Fibroblast of the aortic adventitia (primary cell): Measurements from ENCODE around the gene IFNA1. TPM values are rescaled to one million over a fixed set of nuclear protein-coding genes. Genes with fewer than 3 reads are reported as not detected.

Source experiments
- DNase-seq: peaks from one replicate; pipeline ENCODE4 v3.0.0-alpha.2; 2010; ENCODE audit warnings: low read depth
- H3K4me3 ChIP-seq: 2 replicates; pipeline ENCODE4 v1.5.1; 2011; ENCODE audit warnings: low read depth, mild to moderate bottlenecking, control low read depth, low read length, moderate library complexity
- total RNA-seq: library from RNA; depleted of rRNA; stranded (reverse); fragments of >200 nt; gene quantifications from 2 replicates; pipeline ENCODE4 v1.2.3, GENCODE V29; 2012; ENCODE audit warnings: low replicate concordance
- TF ChIP-seq, protein P1 (sequence below): IDR thresholded peaks from 2 replicates; pipeline ENCODE4 v1.5.1; 2011; ENCODE audit warnings: mild to moderate bottlenecking, low read length, control low read depth, inconsistent platforms; ENCODE audit not compliant: insufficient read depth

IFNA1 gene
- total RNA-seq, 1 donor: not detected

DNA sequence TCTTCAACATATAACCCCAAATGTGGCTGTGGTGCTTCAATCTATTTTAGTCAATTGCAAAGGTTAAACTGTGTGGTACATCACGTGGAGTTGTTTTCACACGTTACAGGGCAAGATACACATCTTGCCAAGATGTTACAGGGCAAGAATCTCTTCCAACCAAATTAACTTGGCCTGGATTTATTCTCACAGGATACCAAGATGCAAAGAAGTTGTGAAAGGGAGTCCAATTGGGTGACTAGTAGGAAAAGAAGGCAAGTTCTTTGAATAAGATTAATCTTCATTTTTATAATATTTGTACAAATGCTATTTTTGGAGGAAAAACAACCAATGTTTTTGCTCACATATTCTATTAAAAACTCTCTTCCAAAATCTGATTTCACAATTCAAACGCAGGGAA is 36.1 kb upstream of the IFNA1 start:
- peak; percentile 17 for DNase-seq
- no peak overlapping the region for H3K4me3 ChIP-seq
- TF ChIP-seq, protein P1, sequence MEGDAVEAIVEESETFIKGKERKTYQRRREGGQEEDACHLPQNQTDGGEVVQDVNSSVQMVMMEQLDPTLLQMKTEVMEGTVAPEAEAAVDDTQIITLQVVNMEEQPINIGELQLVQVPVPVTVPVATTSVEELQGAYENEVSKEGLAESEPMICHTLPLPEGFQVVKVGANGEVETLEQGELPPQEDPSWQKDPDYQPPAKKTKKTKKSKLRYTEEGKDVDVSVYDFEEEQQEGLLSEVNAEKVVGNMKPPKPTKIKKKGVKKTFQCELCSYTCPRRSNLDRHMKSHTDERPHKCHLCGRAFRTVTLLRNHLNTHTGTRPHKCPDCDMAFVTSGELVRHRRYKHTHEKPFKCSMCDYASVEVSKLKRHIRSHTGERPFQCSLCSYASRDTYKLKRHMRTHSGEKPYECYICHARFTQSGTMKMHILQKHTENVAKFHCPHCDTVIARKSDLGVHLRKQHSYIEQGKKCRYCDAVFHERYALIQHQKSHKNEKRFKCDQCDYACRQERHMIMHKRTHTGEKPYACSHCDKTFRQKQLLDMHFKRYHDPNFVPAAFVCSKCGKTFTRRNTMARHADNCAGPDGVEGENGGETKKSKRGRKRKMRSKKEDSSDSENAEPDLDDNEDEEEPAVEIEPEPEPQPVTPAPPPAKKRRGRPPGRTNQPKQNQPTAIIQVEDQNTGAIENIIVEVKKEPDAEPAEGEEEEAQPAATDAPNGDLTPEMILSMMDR: no peak

DNA sequence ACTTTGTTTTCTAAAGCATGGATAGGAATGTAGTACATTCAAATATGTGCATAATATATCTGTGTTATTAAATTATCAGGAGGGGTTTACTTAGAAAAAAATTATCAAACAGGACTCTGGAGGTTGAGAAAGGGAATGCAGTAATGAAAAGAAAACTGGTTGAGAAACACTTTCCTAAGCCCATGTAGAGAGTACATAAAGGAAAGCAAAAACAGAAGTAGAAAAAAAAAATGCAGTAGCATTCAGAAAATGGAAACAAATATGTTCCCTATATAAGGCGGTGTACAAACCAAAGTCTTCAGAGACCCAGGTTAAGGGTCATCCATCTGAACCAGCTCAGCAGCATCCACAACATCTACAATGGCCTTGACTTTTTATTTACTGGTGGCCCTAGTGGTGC is 31.4 kb upstream of the IFNA1 start, which contains the start of gene IFNA8:
Gene IFNA8 (plus strand): TSS at position 301 of the 400 bp plus-strand sequence. CDS start 60 bp downstream, at position 361.
- H3K4me3 ChIP-seq: no peak within 1 kb of the TSS
- TF ChIP-seq, protein P1: no peak
- DNase-seq: no peak

DNA sequence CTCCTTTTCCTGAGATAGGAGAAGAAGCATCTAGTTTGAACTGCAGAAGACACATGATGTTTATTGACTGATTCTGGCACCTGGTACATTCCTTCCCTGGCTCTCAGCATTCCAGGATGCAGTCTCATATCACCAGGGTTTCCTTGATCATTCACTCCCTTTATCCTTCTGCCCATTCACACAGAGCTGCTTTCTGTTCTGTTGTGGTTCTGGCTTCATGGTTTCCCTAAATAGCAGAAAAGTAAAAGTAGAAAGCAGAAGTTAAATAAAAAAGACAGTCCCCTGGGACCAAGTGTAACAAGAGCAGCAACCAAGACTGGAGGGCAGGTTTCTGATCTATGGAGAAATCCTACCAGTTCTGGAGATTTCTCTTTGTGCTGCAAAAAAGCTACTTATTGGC is 28.1 kb upstream of the IFNA1 start:
- peak; percentile 25 for DNase-seq
- TF ChIP-seq, protein P1: no peak
- no peak overlapping the region for H3K4me3 ChIP-seq

DNA sequence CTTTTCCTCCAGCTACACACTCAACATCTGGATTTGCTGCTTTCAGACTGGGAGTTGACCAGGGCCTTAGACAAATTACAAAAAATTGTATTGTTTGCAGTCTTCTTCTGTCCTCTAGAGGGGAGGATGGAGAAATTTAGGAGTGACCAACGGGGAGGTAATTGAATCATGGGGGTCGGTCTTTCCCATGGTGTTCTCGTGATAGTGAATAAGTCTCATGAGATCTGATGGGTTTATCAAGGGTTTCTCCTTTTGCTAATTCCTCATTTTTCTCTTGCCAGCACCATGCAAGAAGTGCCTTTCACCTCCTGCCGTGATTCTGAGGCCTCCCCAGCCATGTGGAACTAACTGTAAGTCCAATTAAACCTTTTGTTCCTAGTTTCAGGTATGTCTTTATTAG is 27.1 kb upstream of the IFNA1 start:
- TF ChIP-seq, protein P1: no peak
- no peak overlapping the region for H3K4me3 ChIP-seq
- no peak for DNase-seq

DNA sequence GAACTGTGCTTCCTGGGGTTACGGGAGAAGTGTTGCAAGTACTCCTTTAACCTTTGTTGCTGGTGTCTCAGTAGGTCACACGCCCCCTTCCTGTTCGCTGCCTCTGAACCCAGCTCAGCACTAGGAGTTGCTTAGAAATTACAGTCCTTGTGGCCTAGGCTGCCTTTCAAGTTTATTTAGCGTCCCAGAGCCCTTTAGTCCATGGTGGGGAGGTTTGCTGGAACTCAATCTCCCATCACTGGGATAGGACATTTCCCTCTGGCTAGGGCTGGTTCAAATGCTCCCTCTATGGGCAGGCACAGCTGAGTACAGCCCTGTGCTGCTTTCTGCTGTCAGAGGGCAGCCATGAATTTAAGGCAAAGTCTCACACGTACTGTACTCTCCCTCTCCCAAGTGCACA is 26.6 kb upstream of the IFNA1 start:
- TF ChIP-seq, protein P1: peak; percentile 24
- no peak for DNase-seq
- H3K4me3 ChIP-seq: no peak overlapping the region

DNA sequence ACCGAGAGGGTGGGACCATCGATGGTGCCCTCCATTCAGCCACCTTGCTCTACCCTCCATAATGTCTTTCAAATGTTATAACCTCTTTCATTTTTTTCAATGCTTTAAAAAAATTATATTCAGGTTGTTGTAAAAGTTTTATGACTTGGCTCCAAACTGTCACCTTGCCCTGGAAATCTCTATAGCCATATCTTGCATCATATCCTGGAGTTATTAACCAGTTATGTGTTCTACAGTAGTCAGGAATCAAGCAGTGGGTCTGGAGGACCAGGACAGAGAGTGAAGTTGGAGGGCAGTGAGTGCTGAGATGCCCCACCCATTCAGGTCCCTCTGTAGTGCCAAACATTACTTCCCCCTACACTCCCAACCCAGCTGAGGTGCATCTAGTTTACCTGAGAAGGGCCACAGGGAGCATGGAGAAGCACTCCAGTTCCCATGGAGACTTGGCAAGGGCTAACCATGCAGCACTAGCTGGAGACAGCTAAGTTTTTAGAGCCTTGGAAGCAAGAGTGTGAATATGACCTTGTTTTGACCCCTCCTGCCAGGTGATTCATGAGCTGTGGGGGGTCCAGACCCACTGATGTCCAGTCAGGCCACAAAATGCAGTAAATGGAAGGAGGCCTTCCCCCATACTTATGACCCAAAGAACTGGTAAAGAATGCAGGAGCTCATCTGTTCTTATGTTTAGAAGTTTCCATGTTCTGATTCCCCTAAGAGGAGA is 25.9 kb upstream of the IFNA1 start:
- H3K4me3 ChIP-seq: no peak overlapping the region
- TF ChIP-seq, protein P1: no peak
- DNase-seq: no peak
